ENCODE measurements around the gene C17orf75.

DNA sequence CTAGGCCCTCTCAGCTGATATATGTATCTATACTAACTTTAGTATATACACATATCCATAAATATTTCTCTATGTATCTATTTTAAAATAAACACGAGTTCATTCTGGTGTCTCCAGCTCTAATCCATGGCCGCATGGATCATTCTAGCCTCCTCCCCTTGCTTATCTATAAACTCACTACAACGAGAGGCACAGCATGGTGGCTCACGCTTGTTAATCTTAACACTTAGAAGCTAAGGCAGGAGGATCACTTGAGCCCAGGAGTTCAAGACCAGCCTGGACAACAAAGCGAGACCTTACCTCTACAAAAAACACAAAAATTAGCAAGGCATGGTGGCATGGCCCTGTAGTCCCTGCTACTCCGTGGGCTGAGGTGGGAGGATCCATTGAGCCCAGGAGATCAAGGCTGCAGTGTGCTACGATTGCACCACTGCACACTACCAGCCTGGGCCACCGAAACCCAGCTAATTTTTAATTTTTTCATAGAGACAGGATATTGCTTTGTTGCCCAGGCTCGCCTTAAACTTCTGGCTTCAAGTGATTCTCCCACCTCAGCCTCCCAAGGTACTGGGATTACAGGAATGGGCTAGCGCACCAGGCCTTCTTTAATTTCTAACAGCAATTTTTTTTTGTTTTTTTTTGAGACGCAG, 4.1 kb upstream of the C17orf75 start:
- TF ChIP-seq, protein P1, sequence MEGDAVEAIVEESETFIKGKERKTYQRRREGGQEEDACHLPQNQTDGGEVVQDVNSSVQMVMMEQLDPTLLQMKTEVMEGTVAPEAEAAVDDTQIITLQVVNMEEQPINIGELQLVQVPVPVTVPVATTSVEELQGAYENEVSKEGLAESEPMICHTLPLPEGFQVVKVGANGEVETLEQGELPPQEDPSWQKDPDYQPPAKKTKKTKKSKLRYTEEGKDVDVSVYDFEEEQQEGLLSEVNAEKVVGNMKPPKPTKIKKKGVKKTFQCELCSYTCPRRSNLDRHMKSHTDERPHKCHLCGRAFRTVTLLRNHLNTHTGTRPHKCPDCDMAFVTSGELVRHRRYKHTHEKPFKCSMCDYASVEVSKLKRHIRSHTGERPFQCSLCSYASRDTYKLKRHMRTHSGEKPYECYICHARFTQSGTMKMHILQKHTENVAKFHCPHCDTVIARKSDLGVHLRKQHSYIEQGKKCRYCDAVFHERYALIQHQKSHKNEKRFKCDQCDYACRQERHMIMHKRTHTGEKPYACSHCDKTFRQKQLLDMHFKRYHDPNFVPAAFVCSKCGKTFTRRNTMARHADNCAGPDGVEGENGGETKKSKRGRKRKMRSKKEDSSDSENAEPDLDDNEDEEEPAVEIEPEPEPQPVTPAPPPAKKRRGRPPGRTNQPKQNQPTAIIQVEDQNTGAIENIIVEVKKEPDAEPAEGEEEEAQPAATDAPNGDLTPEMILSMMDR (IDR thresholded peaks at IDR 0.05; ENCODE audit: low read depth, low read length) = no peak
- no peak for TF ChIP-seq EZH2phosphoT487 (IDR thresholded peaks at IDR 0.05; ENCODE audit: low read depth)

Measured in OCI-LY3 (cell line).